ENCODE results near the gene RPA3. TPM values are rescaled to one million over a fixed set of nuclear protein-coding genes. Genes with fewer than 3 reads are reported as not detected.
A peak's percentile ranks its signal among the peaks of the same experiment; 100 is the strongest.

Gene RPA3
- total RNA-seq, 1 donor from 2014 or later, result 18.2 TPM

DNA sequence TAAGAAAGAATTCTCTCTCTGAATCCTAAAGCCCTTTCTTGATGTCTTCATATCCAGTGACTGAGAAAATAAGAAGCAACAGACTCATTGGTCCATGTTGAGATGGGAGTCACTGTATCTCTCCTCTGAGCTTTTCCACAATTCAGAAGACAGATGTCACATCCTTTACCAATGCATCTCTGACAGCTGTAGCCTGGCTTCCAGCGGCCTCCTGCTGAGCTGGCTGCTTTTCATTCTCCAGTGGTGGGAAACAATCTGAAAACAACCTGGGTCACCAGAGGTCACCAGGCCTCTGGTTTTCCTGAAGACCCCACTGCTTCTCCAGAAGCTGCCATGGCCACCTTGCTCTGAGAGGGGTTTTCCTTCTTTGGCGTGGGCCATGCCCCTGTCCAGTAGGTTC is 18.3 kb upstream of the RPA3 start:
- DNase-seq (ENCODE audit: low spot score) (no peak), ATAC-seq (no peak)

DNA sequence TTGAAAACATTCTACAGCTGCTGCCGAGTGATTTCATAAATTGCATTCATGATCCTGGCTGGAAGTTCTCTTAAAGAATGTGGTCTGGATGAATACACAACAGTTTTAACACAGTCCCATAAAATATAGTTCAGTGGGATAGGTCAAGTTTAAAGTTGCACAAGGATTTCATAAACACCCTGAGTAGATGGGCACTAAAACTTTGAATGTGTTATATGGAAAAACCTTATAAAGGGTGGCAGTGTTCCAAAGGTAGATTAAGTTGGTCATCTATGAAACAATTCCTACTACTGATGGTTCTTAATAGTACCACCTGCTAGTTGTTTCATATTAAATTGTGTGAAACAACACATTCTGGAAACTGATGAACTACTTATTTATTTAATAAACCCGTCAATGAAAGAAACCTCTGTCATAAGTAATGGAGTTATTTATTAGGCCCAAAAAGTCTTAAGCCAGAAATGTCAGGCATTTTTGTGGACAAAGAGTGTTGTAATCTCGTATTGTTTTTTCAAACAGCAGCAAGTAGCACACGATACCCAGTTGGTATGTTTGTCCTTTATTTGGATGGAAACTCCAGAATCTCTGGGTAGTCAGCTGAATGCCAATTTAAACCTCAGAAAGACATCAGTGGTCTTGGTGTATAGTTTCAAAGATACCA is 14.3 kb upstream of the RPA3 start:
- ATAC-seq (no peak), DNase-seq (ENCODE audit: low spot score) (no peak)

DNA sequence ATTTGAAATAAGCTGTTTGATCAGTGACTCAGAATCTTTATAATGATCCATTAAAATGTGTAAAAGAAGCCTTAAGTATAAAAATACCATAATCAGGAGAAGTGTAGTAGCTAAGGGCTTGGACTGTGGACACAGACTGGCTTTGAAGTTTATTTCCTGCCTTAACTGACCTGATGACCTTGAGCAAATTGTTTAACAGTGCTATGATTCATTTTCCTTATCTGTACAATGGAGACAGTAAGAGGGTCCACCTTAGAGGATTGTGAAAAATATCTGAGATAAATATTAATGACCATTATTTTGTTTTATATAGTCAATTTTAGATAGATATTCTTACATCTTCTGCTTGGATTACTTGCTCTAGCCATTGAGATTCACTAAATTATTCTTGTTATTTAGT is 13.3 kb upstream of the RPA3 start:
- ATAC-seq (no peak), DNase-seq (ENCODE audit: low spot score) (no peak)

DNA sequence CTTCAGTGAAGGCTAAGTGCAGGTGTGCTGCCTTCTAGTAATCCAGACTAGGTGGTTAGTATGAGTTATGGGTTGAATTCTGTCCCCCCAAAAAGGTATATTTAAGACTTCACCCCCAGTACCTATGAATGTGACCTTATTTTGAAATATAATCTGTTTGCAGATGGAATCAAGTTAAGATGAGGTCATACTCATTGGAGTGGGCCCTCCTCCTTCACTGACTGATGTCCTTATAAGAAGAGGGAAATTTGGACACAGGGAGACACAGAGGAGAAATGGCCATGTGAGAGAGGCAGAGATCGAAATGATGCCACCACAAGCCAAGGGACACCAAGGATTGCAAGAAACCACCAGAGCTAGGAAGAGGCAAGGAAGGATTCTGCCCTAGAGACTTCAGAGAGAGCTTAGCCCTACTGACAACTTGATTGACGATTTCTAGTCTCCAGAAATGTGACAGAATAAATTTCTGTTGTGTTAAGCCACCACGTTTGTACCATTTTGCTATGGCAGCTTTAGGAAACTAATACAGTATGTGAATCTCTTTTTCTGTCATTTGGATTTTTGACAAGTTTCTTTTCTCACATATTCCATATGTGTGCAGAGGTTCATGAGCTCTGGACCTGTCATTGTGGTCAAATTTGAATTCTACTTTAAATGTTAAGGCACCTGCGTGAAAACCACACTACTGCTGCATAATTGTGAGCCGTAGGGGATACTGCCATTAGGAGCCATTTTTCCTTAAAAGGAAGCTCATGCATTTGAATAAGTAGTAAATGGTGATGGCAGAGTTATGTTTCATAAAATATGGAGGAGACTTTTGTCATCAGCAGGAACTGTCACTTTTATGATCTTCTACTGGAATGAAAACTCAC is 2.6 kb upstream of the RPA3 start:
- ATAC-seq (no peak), DNase-seq (ENCODE audit: low spot score) (no peak)

DNA sequence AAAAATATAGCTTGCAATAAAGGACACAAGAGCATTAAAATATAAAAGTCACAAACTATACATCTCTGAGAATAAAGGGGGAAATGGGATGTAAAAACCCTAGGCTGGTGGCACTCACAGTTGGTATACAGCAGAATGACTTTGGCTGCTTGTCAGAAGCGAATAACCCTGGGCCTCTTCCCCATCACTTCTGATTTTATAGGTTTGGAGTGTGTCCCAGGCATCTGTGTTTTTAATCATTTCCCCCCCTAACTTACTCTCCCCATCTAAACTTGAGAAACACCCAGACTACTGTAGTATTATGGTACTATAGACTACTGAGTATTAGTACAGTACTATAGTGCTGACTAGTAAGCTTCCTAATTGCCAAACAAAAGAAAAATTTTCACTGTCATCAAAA is 1.8 kb upstream of the RPA3 start:
- ATAC-seq, result no peak

DNA sequence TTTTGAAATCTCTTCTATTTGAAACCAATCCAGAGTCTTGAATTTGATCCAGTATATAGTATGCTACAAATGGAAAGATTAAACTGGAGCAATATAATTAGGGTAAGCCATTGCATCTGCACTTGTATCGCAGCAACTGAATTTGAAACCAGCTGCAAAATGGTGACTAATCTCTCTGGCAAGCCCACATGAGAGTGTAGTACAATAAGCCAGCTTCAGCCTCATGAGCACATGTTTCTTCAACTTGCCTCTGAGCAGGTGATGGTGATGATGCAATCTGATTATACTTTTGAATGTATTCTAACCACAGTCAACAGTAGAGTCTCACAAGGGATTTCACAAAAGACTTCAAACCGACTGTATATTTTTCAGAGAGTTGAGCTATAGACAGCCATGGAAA is 829 bp upstream of the RPA3 start:
- ATAC-seq (peak; percentile 40), DNase-seq (ENCODE audit: low spot score) (no peak)

More for the DNA sequence above, 1.8 kb upstream of the RPA3 start:
- DNase-seq (ENCODE audit: low spot score), result no peak

DNA sequence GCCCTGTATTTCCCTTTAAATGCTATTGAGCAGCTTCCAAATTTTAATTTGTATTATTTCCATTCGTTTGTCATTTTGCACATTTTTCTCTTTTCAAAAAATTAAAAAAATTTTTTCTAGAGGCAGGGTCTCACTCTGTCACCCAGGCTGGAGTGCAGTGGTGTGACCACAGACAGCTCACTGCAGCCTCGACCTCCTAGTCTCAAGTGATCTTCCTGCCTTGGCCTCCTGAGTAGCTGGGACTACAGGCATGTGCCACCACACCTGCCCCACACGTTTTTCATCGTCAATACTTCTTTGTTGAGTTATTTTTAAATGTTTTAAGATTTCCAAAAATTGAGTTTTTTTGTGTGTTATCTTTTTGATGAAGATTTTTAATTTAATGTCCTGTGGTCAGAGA is 4.7 kb downstream of the RPA3 start:
- DNase-seq (ENCODE audit: low spot score), result no peak
- ATAC-seq, result no peak

DNA sequence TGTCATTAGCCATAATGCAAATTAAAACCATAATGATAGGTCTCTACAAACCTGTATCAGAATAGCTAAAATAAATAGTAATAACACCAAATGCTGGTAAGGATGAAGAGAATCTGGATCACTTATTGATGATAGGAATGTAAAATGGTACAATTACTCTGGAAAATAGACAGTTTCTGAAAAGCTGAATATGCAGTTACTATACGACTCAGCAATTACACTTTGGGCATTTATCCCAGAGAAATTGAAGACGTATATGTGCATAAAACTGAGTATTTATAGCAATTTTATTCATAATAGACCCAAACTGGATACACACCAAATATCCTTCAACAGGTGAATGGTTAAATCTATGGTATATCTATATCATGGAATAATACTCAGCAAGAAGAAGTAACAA is 7.9 kb downstream of the RPA3 start:
- DNase-seq (ENCODE audit: low spot score) (no peak), ATAC-seq (no peak)

DNA sequence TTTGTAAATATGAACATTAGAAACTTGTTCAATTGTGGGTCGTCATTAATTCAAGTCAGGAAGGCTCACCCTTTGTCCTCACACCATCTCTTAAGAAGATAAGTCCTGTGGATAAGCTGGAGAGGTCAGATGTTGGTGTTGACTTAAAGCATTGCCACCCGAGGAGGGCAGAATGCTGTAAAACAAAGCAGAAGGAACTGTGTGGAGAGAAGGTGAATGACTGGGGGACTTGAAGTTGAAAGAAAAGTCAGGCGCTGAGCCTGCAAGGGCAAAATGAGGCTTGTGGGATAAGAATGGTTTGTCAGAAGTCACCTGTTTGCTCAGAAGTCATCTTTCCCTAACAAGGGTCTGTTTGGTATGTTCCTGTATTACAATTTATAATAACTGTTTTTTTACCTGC is 9.1 kb downstream of the RPA3 start:
- no peak for DNase-seq (ENCODE audit: low spot score)
- ATAC-seq, result no peak

DNA sequence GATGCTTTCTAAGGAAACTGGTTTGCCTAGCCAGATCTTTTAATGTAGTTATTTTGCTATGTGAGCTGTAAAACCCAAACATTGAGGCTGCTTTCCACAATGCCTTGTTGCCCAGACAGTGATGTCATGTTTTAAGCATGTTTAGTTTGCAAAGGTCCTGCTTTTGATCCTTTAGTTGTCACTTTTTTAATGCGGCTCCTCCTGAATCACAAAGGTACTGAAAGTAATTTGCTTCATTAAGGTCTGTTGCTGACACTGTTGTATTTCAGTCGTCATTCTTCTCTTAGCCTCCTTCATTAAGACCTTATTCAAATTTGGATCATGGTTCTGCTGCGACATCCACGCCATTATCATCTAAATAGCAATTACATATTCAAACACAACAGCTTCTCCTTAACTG is 10.6 kb downstream of the RPA3 start:
- ATAC-seq, result no peak

DNA sequence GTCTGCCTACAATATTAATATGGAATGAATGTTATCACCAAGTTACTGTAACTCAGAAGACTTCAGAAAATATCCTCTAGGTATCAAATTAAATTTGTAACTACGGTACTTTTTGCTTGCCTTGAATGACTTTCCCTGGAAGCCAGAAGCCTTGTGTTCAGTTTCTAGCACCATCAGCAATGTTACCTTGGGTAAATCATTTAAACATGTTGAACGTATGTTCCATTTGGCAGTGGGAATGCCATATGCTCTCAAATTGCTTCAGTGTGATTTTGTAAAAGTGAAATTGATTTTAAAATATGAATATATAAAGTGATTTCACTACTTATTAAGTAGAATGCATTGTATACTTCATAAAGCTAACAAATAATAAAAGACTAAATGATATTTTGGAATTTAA is 11.2 kb downstream of the RPA3 start:
- ATAC-seq (no peak), DNase-seq (ENCODE audit: low spot score) (no peak)

More for the DNA sequence above, 10.6 kb downstream of the RPA3 start:
- no peak for DNase-seq (ENCODE audit: low spot score)

DNA sequence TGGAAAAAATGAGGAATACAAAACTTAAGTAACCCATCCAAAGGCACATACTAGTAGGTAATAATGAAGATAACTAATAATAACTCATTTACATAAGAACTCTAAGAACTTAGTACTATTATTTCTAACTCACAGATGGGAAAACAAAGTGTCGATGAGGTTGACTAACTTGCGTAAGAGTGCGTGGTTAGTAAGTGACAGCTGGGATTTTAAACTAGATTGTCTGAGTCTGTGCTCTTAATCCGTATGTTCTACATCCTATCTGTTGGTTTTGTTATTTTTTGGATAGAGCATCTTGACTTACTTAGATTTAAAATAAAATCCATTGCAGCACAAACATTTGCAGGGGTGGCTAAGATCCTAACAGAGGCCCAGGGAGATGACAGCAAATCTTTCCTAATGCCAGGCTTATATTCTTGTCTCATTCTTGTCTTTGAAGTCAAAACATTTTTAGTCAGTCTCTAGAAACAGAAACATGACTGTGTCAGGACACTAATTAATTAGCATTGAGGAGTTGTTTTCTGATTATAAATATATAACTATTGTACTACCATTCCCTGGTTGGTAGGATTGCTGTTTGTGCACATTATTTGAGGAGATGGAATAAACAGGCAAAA is 11.7 kb downstream of the RPA3 start:
- ATAC-seq (no peak), DNase-seq (ENCODE audit: low spot score) (no peak)

DNA sequence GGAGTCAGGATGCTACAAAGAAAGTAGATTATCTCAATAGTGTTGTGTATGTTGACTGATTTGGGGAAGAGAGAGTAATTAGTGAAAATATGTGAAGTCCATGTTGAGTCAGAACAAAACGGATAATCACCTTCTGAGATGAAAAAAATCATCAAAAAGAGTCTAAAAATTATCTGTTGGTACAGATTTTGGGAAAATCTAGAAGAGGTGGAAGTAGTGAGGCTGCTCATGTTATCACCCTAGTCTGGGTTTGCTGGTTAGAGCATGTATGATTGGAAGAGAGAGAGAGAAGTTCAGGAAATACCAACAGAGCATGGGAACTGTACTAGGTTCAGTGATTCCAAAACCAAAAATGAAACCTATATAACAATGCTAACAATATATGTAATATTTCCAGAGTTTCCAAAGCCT is 12.3 kb downstream of the RPA3 start:
- no peak for ATAC-seq
- DNase-seq (ENCODE audit: low spot score), result no peak

DNA sequence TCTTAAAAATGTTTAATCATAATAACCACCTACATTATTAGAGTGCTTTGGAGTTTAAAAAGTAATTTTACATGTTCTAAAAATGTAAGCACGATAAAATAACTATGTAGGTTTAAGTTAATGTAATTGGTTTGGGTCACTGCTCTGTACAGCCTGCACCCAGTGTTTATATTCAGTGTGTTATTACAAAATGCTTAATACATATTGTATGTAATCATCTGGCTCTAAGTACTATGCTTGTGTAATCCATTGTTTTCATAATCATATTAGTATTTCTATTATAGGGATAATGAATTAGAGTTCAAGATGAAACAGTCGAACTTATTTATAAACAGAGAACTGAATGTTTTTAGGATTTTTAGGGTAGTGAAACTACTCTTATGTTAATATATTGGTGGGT is 13.1 kb downstream of the RPA3 start:
- no peak for ATAC-seq
- no peak for DNase-seq (ENCODE audit: low spot score)

DNA sequence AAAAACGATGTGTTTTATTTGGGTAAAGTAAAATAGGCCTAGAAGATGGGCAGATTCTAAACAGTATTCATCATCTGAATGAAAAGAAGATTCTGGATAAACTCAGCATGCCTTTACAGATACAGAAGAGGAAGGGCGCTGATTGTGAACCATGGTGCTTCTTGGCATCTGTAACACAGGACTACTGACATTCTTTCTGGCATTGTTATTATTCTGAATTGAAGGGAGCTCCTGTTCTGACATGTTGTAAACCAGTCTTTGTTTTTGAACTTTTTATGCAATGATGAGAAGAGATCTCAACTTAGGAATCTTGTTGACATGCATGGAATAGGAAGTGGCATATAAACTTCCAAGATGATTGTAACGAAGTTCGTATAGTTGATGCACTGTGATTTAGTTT is 13.5 kb downstream of the RPA3 start:
- ATAC-seq (no peak), DNase-seq (ENCODE audit: low spot score) (no peak)

DNA sequence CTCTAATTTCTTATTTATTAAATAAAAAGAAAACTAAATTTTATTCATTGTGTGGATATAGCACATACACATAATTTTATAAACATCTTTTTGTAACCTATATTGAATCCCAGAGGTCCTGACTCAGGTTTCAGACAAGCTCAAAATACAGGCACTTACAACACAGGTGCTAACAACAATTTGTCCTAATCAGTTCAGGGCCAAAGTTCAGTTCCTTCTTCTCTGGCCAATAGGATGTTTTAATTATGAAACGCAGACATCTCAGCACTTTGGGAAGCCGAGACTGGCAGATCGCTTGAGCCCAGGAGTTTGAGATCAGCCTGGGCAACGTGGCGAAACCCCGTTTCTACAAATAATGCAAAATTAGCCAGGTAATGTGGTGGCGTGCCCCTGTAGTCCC is 15.0 kb downstream of the RPA3 start:
- ATAC-seq (peak; percentile 60), DNase-seq (ENCODE audit: low spot score) (no peak)

DNA sequence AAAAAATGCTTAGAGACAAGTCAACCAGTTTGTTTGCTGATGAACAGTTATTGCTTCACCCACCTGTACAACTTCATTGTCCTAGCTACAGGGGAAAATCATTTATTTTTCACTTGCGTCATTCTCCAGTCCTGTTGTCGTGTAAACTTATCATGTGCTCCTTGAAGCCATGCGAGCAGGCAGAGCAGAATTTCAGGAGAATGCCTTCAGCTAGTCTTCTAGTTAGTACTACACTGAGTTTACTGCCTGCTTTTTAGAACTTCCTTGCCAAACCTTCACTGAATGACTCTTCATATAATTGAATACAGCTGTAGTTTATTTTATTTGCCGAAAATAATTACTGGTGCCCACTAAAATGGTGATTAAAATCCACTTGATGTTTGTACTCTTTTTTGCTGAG is 15.6 kb downstream of the RPA3 start:
- ATAC-seq (peak; percentile 64), DNase-seq (ENCODE audit: low spot score) (no peak)

DNA sequence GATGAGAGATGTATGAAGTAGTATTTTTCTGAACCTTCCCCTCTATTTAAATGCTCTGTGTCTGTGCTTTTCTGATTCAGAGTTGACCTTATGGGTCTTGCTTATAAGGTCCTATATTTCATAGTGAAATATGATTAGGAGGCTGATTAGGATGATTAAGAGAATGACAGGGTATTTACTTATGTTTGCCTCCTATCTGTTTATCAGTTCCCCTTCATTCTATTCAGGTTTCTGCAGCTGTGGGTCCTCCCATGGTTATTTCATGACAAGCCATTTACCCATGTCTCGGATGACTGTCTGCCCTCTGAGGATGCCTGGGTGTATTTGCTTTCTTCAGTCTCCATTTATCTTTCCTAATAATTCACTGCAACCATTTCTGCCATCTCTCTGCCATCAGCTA is 16.9 kb downstream of the RPA3 start:
- DNase-seq (ENCODE audit: low spot score), result no peak
- no peak for ATAC-seq

DNA sequence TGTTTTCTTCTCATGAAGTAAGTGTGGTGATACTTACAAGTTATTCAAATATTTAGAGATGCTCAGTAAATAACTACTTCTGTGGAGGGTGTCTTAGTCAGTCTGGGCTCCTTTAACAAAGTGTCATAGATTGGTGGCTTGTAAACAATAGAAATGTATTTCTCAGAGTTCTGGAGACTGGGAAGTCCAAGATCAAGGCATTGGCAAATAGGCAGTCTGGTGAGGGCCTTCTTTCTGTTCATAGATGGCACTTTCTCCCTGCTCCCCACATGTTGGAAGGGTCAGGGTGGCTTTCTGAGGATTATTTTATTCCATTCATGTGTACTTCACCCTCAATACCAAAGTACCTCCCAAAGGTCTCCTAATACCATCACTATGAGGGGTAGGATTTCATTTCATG is 18.4 kb downstream of the RPA3 start:
- ATAC-seq, result no peak
- DNase-seq (ENCODE audit: low spot score), result no peak

DNA sequence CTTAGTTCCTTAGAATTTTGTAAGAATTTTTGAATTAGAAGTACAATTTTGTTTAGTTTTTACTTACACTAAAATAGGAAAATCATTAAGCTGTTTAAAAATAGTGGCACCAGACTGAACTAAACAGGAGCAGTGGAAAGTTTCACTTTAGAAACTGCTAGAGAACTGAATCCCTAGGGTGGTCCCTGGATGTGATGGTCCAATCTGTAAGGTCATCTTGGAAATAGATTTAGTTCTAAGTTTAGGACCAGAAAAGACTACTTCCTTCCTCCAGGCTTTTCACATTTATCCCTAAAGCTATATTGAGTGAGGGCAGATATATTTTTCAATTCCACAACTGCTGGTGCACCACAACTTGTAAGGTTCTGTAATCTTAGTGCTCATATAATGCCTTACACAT is 19.0 kb downstream of the RPA3 start:
- DNase-seq (ENCODE audit: low spot score) (no peak), ATAC-seq (no peak)

DNA sequence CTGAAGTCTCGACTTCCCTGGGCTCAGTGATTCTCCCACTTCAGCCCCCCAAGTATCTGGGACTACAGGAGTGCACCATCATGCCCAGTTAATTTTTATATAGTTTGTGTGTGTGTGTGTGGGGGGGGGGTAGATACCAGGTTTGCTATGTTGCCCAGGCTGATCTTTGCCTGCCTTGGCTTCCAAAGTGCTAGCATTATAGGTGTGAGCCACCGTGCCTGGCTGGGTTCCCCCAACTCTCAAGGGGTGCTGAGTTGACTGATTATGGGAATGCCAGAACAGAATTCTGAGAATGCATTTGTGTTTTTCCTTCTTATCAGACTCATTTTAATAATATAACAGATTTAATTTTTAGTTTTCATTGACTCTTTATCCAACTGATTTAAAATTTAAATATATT is 19.5 kb downstream of the RPA3 start:
- DNase-seq (ENCODE audit: low spot score) (no peak), ATAC-seq (no peak)

DNA sequence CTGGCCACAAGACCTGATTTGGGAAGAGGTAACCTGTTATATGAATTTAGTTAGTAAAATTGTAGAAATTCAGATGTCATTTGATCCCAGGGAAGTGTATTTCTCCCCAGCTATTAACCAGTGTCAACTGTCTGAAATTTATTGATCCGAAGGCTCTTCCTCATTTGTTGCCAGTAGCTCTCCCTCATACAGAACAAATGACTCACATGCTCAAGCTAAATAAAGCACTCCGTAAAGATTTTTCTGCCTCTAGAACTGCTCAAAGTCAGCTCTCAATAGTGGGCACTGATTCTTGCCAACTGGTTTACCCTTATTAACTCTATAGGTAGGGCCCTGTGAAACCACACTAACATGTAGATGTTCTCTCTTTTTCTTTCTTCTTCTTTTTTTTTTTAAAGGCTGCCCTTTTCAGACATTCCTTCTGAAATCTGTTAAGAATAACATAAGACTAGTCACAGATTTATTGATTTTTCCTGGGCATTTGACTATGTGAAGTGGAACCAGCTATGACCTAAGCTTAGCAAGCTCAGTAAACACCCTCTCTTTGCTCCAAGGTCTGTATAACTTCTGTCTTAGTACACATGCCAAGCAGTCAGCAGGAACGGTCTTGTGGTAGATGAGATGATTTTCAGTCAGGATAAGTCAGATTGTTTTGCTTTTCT is 21.8 kb downstream of the RPA3 start:
- DNase-seq (ENCODE audit: low spot score) (no peak), ATAC-seq (peak; percentile 78)

Measured in left lobe of liver (tissue), 2 donors.